HEK293 (cell line): ENCODE measurements around the gene IGFBP5.

Experiments used
- CTCF ChIA-PET: fragments of 350-600 bp; formaldehyde crosslinking; extraction: SDS; loops from one replicate; lab custom pipeline; 2021; ENCODE audit warnings: antibody characterized with exemption; lab: Yijun Ruan, JAX
- POLR2A ChIA-PET: fragments of 300-600 bp; formaldehyde crosslinking; extraction: SDS; loops from one replicate; lab custom pipeline; 2020; ENCODE audit warnings: antibody characterized with exemption, inconsistent platforms; lab: Yijun Ruan, JAX
- H3K27ac ChIP-seq: fragments of 200-500 bp; sonication (Bioruptor generic); 2 replicates; pipeline ENCODE4 v1.5.1; 2014; ENCODE audit warnings: low read depth, low read length, control low read depth, inconsistent platforms; ENCODE audit errors: extremely low read depth
- H3K36me3 ChIP-seq, 2 experiments: fragments of 200-500 bp in 1 of 2; sonication (Bioruptor generic) in 1 of 2; 1 replicate in 1 of 2; 2 replicates in 1 of 2; pipeline ENCODE4 v1.5.1; 2014 to 2017; ENCODE audit warnings: inconsistent platforms in 2 of 2, low read length in 2 of 2; ENCODE audit not compliant: control insufficient read depth in 2 of 2, insufficient read depth in 1 of 2
- H3K4me1 ChIP-seq: fragments of 200-500 bp; sonication (Bioruptor generic); 2 replicates; pipeline ENCODE4 v1.5.1; 2014; ENCODE audit warnings: mild to moderate bottlenecking, low read length, inconsistent platforms; ENCODE audit not compliant: control insufficient read depth, insufficient read depth
- H3K4me3 ChIP-seq: 2 replicates; pipeline ENCODE4 v1.5.1; 2011; ENCODE audit warnings: low read depth, mild to moderate bottlenecking, control low read depth, low read length, moderate library complexity
- H3K9me3 ChIP-seq: fragments of 200-500 bp; sonication (Bioruptor generic); 2 replicates; pipeline ENCODE4 v1.5.1; 2014; ENCODE audit warnings: low read depth, low read length, inconsistent platforms; ENCODE audit not compliant: control insufficient read depth, insufficient read depth
- MEIS1 ChIP-seq: sonication (generic); formaldehyde crosslinking; IDR thresholded peaks from 2 replicates; pipeline ENCODE4 v1.8.1; 2022; ENCODE audit warnings: missing genetic modification reagents, mild to moderate bottlenecking, borderline replicate concordance
- MYNN ChIP-seq: fragments of 450-650 bp; formaldehyde crosslinking; IDR thresholded peaks from 2 replicates; pipeline ENCODE4 v1.5.1; 2016; ENCODE audit warnings: missing biosample characterization, missing genetic modification characterization, borderline replicate concordance
- ZBTB8A ChIP-seq: fragments of 450-650 bp; formaldehyde crosslinking; IDR thresholded peaks from 2 replicates; pipeline ENCODE4 v1.5.1; 2016; ENCODE audit warnings: missing biosample characterization, missing genetic modification characterization
- ZNF114 ChIP-seq: fragments of 450-650 bp; formaldehyde crosslinking; IDR thresholded peaks from 2 replicates; pipeline ENCODE4 v1.5.0; 2017; ENCODE audit warnings: missing biosample characterization, missing genetic modification characterization
- ZNF140 ChIP-seq: fragments of 450-650 bp; formaldehyde crosslinking; IDR thresholded peaks from 2 replicates; pipeline ENCODE4 v1.5.1; 2016; ENCODE audit warnings: missing biosample characterization, missing genetic modification characterization
- ZNF501 ChIP-seq: fragments of 450-650 bp; formaldehyde crosslinking; IDR thresholded peaks from 2 replicates; pipeline ENCODE4 v1.5.1; 2016; ENCODE audit warnings: missing biosample characterization, missing genetic modification characterization
- ZNF510 ChIP-seq: fragments of 450-650 bp; formaldehyde crosslinking; IDR thresholded peaks from 2 replicates; pipeline ENCODE4 v1.5.1; 2018; ENCODE audit warnings: mild to moderate bottlenecking, missing genetic modification characterization, missing biosample characterization; ENCODE audit not compliant: insufficient replicate concordance
- ZNF560 ChIP-seq: fragments of 450-650 bp; formaldehyde crosslinking; IDR thresholded peaks from 2 replicates; pipeline ENCODE4 v1.5.1; 2017; ENCODE audit warnings: missing biosample characterization, missing genetic modification characterization, borderline replicate concordance
- ZNF677 ChIP-seq: fragments of 450-650 bp; IDR thresholded peaks from 2 replicates; pipeline ENCODE4 v1.5.0; 2018; ENCODE audit warnings: missing biosample characterization, mild to moderate bottlenecking, missing genetic modification characterization, moderate library complexity
- ZSCAN23 ChIP-seq: fragments of 450-650 bp; formaldehyde crosslinking; IDR thresholded peaks from 2 replicates; pipeline ENCODE4 v1.5.1; 2016; ENCODE audit warnings: missing biosample characterization, missing genetic modification characterization
- TF ChIP-seq, protein P1 (sequence below): fragments of 450-650 bp; formaldehyde crosslinking; IDR thresholded peaks from 2 replicates; pipeline ENCODE4 v1.5.1; 2016; ENCODE audit warnings: missing biosample characterization, missing genetic modification characterization
- TF ChIP-seq, protein P2 (sequence below): fragments of 450-650 bp; formaldehyde crosslinking; IDR thresholded peaks from 2 replicates; pipeline ENCODE4 v1.5.1; 2016; ENCODE audit warnings: missing biosample characterization, missing genetic modification characterization
- TF ChIP-seq, protein P3 (sequence below): fragments of 450-650 bp; formaldehyde crosslinking; IDR thresholded peaks from 2 replicates; pipeline ENCODE4 v1.5.1; 2016; ENCODE audit warnings: missing biosample characterization, missing genetic modification characterization, low read depth
- TF ChIP-seq, protein P4 (sequence below): fragments of 450-650 bp; formaldehyde crosslinking; optimal IDR thresholded peaks from 2 replicates; pipeline ENCODE3; 2016; ENCODE audit warnings: missing biosample characterization, mild to moderate bottlenecking, missing genetic modification characterization
- TF ChIP-seq, protein P5 (sequence below): fragments of 450-650 bp; formaldehyde crosslinking; IDR thresholded peaks from 2 replicates; pipeline ENCODE4 v1.5.1; 2016; ENCODE audit warnings: missing biosample characterization, missing genetic modification characterization
- TF ChIP-seq, protein P6 (sequence below): fragments of 450-650 bp; formaldehyde crosslinking; IDR thresholded peaks from 2 replicates; pipeline ENCODE4 v1.5.1; 2016; ENCODE audit warnings: missing biosample characterization, missing genetic modification characterization

IGFBP5 gene

DNA sequence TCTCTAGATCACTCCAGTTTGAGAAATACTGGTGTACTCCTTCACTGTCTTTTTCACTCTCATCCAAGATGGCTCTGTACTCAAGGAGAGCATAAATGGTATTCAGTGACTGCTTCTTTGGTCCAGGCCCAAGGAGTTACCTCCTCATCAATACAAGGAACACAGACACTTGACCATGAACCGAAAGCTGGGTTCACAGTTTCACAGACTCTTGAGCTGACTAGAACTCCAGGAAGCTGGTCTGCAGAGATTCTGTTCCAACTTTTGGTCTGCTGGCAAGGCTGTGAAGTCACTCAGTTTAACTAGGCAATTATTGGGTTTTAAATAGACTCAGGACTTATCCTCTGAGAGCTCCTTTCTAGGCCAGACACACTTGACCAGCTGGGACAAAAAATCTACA, 7.4 kb upstream of the IGFBP5 start (continued):
- no peak for TF ChIP-seq ZNF114 (tag by site-specific recombination)
- TF ChIP-seq, protein P1, sequence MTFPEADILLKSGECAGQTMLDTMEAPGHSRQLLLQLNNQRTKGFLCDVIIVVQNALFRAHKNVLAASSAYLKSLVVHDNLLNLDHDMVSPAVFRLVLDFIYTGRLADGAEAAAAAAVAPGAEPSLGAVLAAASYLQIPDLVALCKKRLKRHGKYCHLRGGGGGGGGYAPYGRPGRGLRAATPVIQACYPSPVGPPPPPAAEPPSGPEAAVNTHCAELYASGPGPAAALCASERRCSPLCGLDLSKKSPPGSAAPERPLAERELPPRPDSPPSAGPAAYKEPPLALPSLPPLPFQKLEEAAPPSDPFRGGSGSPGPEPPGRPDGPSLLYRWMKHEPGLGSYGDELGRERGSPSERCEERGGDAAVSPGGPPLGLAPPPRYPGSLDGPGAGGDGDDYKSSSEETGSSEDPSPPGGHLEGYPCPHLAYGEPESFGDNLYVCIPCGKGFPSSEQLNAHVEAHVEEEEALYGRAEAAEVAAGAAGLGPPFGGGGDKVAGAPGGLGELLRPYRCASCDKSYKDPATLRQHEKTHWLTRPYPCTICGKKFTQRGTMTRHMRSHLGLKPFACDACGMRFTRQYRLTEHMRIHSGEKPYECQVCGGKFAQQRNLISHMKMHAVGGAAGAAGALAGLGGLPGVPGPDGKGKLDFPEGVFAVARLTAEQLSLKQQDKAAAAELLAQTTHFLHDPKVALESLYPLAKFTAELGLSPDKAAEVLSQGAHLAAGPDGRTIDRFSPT (tag by site-specific recombination) = no peak
- TF ChIP-seq, protein P2, sequence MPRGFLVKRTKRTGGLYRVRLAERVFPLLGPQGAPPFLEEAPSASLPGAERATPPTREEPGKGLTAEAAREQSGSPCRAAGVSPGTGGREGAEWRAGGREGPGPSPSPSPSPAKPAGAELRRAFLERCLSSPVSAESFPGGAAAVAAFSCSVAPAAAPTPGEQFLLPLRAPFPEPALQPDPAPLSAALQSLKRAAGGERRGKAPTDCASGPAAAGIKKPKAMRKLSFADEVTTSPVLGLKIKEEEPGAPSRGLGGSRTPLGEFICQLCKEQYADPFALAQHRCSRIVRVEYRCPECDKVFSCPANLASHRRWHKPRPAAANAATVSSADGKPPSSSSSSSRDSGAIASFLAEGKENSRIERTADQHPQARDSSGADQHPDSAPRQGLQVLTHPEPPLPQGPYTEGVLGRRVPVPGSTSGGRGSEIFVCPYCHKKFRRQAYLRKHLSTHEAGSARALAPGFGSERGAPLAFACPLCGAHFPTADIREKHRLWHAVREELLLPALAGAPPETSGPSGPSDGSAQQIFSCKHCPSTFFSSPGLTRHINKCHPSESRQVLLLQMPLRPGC (tag by site-specific recombination) = no peak
- no peak for TF ChIP-seq MEIS1
- TF ChIP-seq ZNF510 (tag by site-specific recombination) = no peak
- no peak for TF ChIP-seq ZNF140
- TF ChIP-seq ZNF501 = no peak
- TF ChIP-seq ZNF560 (tag by site-specific recombination) = no peak
- TF ChIP-seq ZBTB8A (tag by site-specific recombination) = no peak
- TF ChIP-seq, protein P3, sequence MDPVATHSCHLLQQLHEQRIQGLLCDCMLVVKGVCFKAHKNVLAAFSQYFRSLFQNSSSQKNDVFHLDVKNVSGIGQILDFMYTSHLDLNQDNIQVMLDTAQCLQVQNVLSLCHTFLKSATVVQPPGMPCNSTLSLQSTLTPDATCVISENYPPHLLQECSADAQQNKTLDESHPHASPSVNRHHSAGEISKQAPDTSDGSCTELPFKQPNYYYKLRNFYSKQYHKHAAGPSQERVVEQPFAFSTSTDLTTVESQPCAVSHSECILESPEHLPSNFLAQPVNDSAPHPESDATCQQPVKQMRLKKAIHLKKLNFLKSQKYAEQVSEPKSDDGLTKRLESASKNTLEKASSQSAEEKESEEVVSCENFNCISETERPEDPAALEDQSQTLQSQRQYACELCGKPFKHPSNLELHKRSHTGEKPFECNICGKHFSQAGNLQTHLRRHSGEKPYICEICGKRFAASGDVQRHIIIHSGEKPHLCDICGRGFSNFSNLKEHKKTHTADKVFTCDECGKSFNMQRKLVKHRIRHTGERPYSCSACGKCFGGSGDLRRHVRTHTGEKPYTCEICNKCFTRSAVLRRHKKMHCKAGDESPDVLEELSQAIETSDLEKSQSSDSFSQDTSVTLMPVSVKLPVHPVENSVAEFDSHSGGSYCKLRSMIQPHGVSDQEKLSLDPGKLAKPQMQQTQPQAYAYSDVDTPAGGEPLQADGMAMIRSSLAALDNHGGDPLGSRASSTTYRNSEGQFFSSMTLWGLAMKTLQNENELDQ = no peak
- TF ChIP-seq, protein P4, sequence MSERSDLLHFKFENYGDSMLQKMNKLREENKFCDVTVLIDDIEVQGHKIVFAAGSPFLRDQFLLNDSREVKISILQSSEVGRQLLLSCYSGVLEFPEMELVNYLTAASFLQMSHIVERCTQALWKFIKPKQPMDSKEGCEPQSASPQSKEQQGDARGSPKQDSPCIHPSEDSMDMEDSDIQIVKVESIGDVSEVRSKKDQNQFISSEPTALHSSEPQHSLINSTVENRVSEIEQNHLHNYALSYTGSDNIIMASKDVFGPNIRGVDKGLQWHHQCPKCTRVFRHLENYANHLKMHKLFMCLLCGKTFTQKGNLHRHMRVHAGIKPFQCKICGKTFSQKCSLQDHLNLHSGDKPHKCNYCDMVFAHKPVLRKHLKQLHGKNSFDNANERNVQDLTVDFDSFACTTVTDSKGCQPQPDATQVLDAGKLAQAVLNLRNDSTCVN (tag by site-specific recombination) = no peak
- TF ChIP-seq MYNN (tag by site-specific recombination) = no peak
- TF ChIP-seq ZNF677 = no peak

DNA sequence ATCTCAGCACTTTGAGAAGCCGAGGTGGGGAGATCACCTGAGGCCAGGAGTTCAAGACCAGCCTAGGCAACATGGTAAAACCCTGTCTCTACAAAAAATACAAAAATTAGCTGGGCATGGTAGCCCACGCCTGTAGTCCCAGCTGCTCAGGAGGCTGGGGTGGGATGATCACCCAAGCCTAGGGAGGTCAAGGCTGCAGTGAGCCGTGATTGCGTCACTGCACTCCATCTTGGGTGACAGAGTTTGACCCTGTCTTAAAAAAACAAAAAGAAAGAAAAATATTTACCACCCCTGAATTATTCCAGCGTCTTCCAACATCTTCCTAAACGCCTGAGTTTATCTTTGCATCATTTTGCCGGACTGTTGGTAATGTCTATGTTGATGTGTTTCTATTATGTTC, 6.2 kb upstream of the IGFBP5 start:
- no peak overlapping the region for H3K27ac ChIP-seq
- CTCF ChIA-PET = interaction anchor here (1.5 to 1.6 kb wide), 2 partner anchors 65 to 465 kb away, joined by 4 to 5 read pairs; no protein-coding TSS in a partner anchor
- no peaks in the 10 kb centered on the region for H3K36me3 ChIP-seq
- H3K4me3 ChIP-seq = no peak overlapping the region
- H3K9me3 ChIP-seq = no peaks in the 10 kb centered on the region
- H3K4me1 ChIP-seq = peaks cover 29% of the 10 kb centered on the region
- TF ChIP-seq ZSCAN23 (tag by site-specific recombination) = no peak
- TF ChIP-seq, protein P5, sequence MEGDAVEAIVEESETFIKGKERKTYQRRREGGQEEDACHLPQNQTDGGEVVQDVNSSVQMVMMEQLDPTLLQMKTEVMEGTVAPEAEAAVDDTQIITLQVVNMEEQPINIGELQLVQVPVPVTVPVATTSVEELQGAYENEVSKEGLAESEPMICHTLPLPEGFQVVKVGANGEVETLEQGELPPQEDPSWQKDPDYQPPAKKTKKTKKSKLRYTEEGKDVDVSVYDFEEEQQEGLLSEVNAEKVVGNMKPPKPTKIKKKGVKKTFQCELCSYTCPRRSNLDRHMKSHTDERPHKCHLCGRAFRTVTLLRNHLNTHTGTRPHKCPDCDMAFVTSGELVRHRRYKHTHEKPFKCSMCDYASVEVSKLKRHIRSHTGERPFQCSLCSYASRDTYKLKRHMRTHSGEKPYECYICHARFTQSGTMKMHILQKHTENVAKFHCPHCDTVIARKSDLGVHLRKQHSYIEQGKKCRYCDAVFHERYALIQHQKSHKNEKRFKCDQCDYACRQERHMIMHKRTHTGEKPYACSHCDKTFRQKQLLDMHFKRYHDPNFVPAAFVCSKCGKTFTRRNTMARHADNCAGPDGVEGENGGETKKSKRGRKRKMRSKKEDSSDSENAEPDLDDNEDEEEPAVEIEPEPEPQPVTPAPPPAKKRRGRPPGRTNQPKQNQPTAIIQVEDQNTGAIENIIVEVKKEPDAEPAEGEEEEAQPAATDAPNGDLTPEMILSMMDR (tag by site-specific recombination) = no peak
- TF ChIP-seq, protein P6, sequence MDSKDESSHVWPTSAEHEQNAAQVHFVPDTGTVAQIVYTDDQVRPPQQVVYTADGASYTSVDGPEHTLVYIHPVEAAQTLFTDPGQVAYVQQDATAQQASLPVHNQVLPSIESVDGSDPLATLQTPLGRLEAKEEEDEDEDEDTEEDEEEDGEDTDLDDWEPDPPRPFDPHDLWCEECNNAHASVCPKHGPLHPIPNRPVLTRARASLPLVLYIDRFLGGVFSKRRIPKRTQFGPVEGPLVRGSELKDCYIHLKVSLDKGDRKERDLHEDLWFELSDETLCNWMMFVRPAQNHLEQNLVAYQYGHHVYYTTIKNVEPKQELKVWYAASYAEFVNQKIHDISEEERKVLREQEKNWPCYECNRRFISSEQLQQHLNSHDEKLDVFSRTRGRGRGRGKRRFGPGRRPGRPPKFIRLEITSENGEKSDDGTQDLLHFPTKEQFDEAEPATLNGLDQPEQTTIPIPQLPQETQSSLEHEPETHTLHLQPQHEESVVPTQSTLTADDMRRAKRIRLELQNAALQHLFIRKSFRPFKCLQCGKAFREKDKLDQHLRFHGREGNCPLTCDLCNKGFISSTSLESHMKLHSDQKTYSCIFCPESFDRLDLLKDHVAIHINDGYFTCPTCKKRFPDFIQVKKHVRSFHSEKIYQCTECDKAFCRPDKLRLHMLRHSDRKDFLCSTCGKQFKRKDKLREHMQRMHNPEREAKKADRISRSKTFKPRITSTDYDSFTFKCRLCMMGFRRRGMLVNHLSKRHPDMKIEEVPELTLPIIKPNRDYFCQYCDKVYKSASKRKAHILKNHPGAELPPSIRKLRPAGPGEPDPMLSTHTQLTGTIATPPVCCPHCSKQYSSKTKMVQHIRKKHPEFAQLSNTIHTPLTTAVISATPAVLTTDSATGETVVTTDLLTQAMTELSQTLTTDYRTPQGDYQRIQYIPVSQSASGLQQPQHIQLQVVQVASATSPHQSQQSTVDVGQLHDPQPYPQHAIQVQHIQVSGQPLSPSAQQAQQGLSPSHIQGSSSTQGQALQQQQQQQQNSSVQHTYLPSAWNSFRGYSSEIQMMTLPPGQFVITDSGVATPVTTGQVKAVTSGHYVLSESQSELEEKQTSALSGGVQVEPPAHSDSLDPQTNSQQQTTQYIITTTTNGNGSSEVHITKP = no peak
- POLR2A ChIA-PET = no interaction called here
